Trophoblast cell (in vitro differentiated cells and primary cell): ENCODE measurements around the gene RAD54L.

Experiments used
- DNase-seq, 2 donors: peaks; one replicate each; pipeline ENCODE4 v3.0.0-alpha.2; 2016
- H2AFZ ChIP-seq: 2 replicates; pipeline ENCODE4 v1.6.1; 2013; ENCODE audit warnings: low read length, moderate library complexity, mild to moderate bottlenecking; ENCODE audit not compliant: insufficient read depth, poor library complexity
- H2AK5ac ChIP-seq: 2 replicates; pipeline ENCODE4 v1.6.1; 2013; ENCODE audit warnings: mild to moderate bottlenecking, low read length
- H2BK120ac ChIP-seq: 2 replicates; pipeline ENCODE4 v1.6.1; 2013; ENCODE audit warnings: low read length, mild to moderate bottlenecking, moderate library complexity; ENCODE audit not compliant: insufficient read depth, poor library complexity
- H2BK12ac ChIP-seq: 2 replicates; pipeline ENCODE4 v1.6.1; 2013; ENCODE audit warnings: mild to moderate bottlenecking, low read length, moderate library complexity
- H2BK5ac ChIP-seq: 2 replicates; pipeline ENCODE4 v1.6.1; 2013; ENCODE audit warnings: low read length, low read depth, moderate library complexity, mild to moderate bottlenecking; ENCODE audit not compliant: poor library complexity
- H3K14ac ChIP-seq: 2 replicates; pipeline ENCODE4 v1.6.1; 2013; ENCODE audit warnings: mild to moderate bottlenecking, low read length
- H3K18ac ChIP-seq: 2 replicates; pipeline ENCODE4 v1.6.1; 2013; ENCODE audit warnings: mild to moderate bottlenecking, low read length
- H3K23ac ChIP-seq: 2 replicates; pipeline ENCODE4 v1.6.1; 2013; ENCODE audit warnings: low read length
- H3K27ac ChIP-seq: 2 replicates; pipeline ENCODE4 v1.5.1; 2013; ENCODE audit warnings: low read depth, mild to moderate bottlenecking, inconsistent platforms, low read length, moderate library complexity
- H3K27me3 ChIP-seq: 2 replicates; pipeline ENCODE4 v1.6.1; 2013; ENCODE audit warnings: inconsistent platforms, mild to moderate bottlenecking, low read length, moderate library complexity; ENCODE audit not compliant: insufficient read depth
- H3K36me3 ChIP-seq, 2 experiments: 1 replicate in 1 of 2; 2 replicates in 1 of 2; pipeline ENCODE4 v1.6.1; 2013; ENCODE audit warnings: low read length in 2 of 2, mild to moderate bottlenecking in 2 of 2, moderate library complexity in 1 of 2; ENCODE audit not compliant: insufficient read depth in 2 of 2, control insufficient read depth in 1 of 2
- H3K4ac ChIP-seq: 2 replicates; pipeline ENCODE4 v1.6.1; 2013; ENCODE audit warnings: low read depth, mild to moderate bottlenecking, low read length, moderate library complexity
- H3K4me1 ChIP-seq, 2 experiments: 1 replicate in 1 of 2; 2 replicates in 1 of 2; pipeline ENCODE4 v1.6.1; 2013; ENCODE audit warnings: low read length in 2 of 2, mild to moderate bottlenecking in 2 of 2, moderate library complexity in 1 of 2; ENCODE audit not compliant: insufficient read depth in 2 of 2, control insufficient read depth in 1 of 2
- H3K4me2 ChIP-seq: 2 replicates; pipeline ENCODE4 v1.6.1; 2013; ENCODE audit warnings: inconsistent platforms, mild to moderate bottlenecking, low read length, moderate library complexity
- H3K4me3 ChIP-seq: 2 replicates; pipeline ENCODE4 v1.5.1; 2013; ENCODE audit warnings: mild to moderate bottlenecking, low read depth, low read length, inconsistent platforms
- H3K79me1 ChIP-seq: one replicate; pipeline ENCODE4 v1.6.1; 2013; ENCODE audit warnings: low read length
- H3K79me2 ChIP-seq: 2 replicates; pipeline ENCODE4 v1.6.1; 2013; ENCODE audit warnings: low read length, mild to moderate bottlenecking; ENCODE audit not compliant: control insufficient read depth, insufficient read depth, poor library complexity
- H3K9ac ChIP-seq: 2 replicates; pipeline ENCODE4 v1.6.1; 2013; ENCODE audit warnings: mild to moderate bottlenecking, low read length
- H3K9me3 ChIP-seq: 2 replicates; pipeline ENCODE4 v1.6.1; 2013; ENCODE audit warnings: low read depth, mild to moderate bottlenecking, control low read depth, inconsistent platforms, low read length; ENCODE audit not compliant: insufficient read depth
- H4K12ac ChIP-seq: 2 replicates; pipeline ENCODE4 v1.6.1; 2013; ENCODE audit warnings: low read depth, mild to moderate bottlenecking, low read length, moderate library complexity
- H4K8ac ChIP-seq: 2 replicates; pipeline ENCODE4 v1.6.1; 2013; ENCODE audit warnings: low read depth, mild to moderate bottlenecking, low read length, moderate library complexity
- H4K91ac ChIP-seq: one replicate; pipeline ENCODE4 v1.6.1; 2013; ENCODE audit warnings: low read depth, mild to moderate bottlenecking, low read length, moderate library complexity
- WGBS: extraction: QIAGEN DNeasy Blood & Tissue Kit; methylation state at CpG from one replicate; pipeline ENCODE4 v1.1.7; 2013; ENCODE audit warnings: missing lambda C conversion rate; ENCODE audit not compliant: insufficient read length, insufficient coverage; ENCODE audit errors: extremely low coverage; 5-methylcytosine and 5-hydroxymethylcytosine counted together

Gene RAD54L

GRCh38 chr1:46254668-46255067, 7.1 kb downstream of the RAD54L start:
- H3K79me1 ChIP-seq, result no peaks in the 10 kb centered on the region
- H3K14ac ChIP-seq, result no peak overlapping the region
- no peaks in the 10 kb centered on the region for H3K79me2 ChIP-seq
- H3K9me3 ChIP-seq, result no peaks in the 10 kb centered on the region
- H3K9ac ChIP-seq, result no peak overlapping the region
- no peak overlapping the region for H3K4me3 ChIP-seq
- H2BK5ac ChIP-seq, result no peak overlapping the region
- H4K8ac ChIP-seq, result no peak overlapping the region
- H3K4me2 ChIP-seq, result no peak overlapping the region
- no peak overlapping the region for H3K4ac ChIP-seq
- H3K18ac ChIP-seq, result no peak overlapping the region
- no peak overlapping the region for H4K91ac ChIP-seq
- no peak overlapping the region for H4K12ac ChIP-seq
- H3K27me3 ChIP-seq, result no peaks in the 10 kb centered on the region
- no peak overlapping the region for H2BK12ac ChIP-seq
- no peak overlapping the region for H2AFZ ChIP-seq
- no peak overlapping the region for H3K27ac ChIP-seq
- H2BK120ac ChIP-seq, result no peak overlapping the region
- H3K36me3 ChIP-seq, result peaks cover 8 to 18% of the 10 kb centered on the region in 2 experiments
- no peak overlapping the region for H2AK5ac ChIP-seq
- WGBS, result no CpG with 5 or more reads among the region's 5 CpGs
- DNase-seq, result no peak
- no peak overlapping the region for H3K23ac ChIP-seq
- no peaks in the 10 kb centered on the region for H3K4me1 ChIP-seq

GRCh38 chr1:46256523-46256922, 9.0 kb downstream of the RAD54L start:
- Histone ChIP-seq H3K9ac (no peak overlapping the region), H4K12ac (no peak overlapping the region), H2AFZ (no peak overlapping the region), H3K4me3 (no peak overlapping the region), H2AK5ac (no peak overlapping the region), H3K18ac (no peak overlapping the region), H2BK12ac (no peak overlapping the region), H3K36me3 (peaks cover 18 to 29% of the 10 kb centered on the region in 2 experiments), H3K79me2 (no peaks in the 10 kb centered on the region), H3K79me1 (no peaks in the 10 kb centered on the region), H2BK120ac (no peak overlapping the region), H3K23ac (no peak overlapping the region), H3K4ac (no peak overlapping the region), H3K4me2 (no peak overlapping the region), H3K14ac (no peak overlapping the region), H3K4me1 (no peaks in the 10 kb centered on the region), H4K91ac (no peak overlapping the region), H3K9me3 (no peaks in the 10 kb centered on the region), H3K27ac (no peak overlapping the region), H3K27me3 (no peaks in the 10 kb centered on the region), H4K8ac (no peak overlapping the region), H2BK5ac (no peak overlapping the region)
- WGBS, result no CpG with 5 or more reads among the region's 2 CpGs
- no peak for DNase-seq

GRCh38 chr1:46262508-46262907, 14.9 kb downstream of the RAD54L start:
- H3K4me1 ChIP-seq, result no peaks in the 10 kb centered on the region
- WGBS, result no CpG with 5 or more reads among the region's 1 CpG
- no peak overlapping the region for H3K9ac ChIP-seq

GRCh38 chr1:46263146-46263545, 15.6 kb downstream of the RAD54L start:
- H3K79me2 ChIP-seq, result no peaks in the 10 kb centered on the region
- H2BK5ac ChIP-seq, result no peak overlapping the region
- H4K12ac ChIP-seq, result no peak overlapping the region
- H3K27ac ChIP-seq, result no peak overlapping the region
- H3K9ac ChIP-seq, result no peak overlapping the region
- no peak overlapping the region for H2AK5ac ChIP-seq
- no peaks in the 10 kb centered on the region for H3K27me3 ChIP-seq
- H2BK120ac ChIP-seq, result no peak overlapping the region
- H3K79me1 ChIP-seq, result no peaks in the 10 kb centered on the region
- no peak overlapping the region for H3K18ac ChIP-seq
- H3K23ac ChIP-seq, result no peak overlapping the region
- H3K4me2 ChIP-seq, result no peak overlapping the region
- WGBS, result no CpG with 5 or more reads among the region's 2 CpGs
- no peak overlapping the region for H4K91ac ChIP-seq
- no peak overlapping the region for H3K4ac ChIP-seq
- H3K36me3 ChIP-seq, result peaks cover 42 to 68% of the 10 kb centered on the region in 2 experiments
- H3K9me3 ChIP-seq, result no peaks in the 10 kb centered on the region
- H4K8ac ChIP-seq, result no peak overlapping the region
- no peak overlapping the region for H3K4me3 ChIP-seq
- no peaks in the 10 kb centered on the region for H3K4me1 ChIP-seq
- H3K14ac ChIP-seq, result no peak overlapping the region
- no peak overlapping the region for H2BK12ac ChIP-seq
- DNase-seq, result no peak
- no peak overlapping the region for H2AFZ ChIP-seq

More at GRCh38 chr1:46262508-46262907, 14.9 kb downstream of the RAD54L start:
- Histone ChIP-seq H4K12ac (no peak overlapping the region), H3K9me3 (no peaks in the 10 kb centered on the region), H3K4me3 (no peak overlapping the region), H3K79me1 (no peaks in the 10 kb centered on the region), H3K18ac (no peak overlapping the region), H2BK120ac (no peak overlapping the region), H3K4ac (no peak overlapping the region), H2BK5ac (no peak overlapping the region), H4K8ac (no peak overlapping the region), H3K4me2 (no peak overlapping the region), H3K27me3 (no peaks in the 10 kb centered on the region), H2BK12ac (no peak overlapping the region), H3K23ac (no peak overlapping the region), H4K91ac (no peak overlapping the region), H2AK5ac (no peak overlapping the region), H3K36me3 (peaks cover 37 to 65% of the 10 kb centered on the region in 2 experiments), H3K27ac (no peak overlapping the region), H3K79me2 (no peaks in the 10 kb centered on the region), H2AFZ (no peak overlapping the region), H3K14ac (no peak overlapping the region)
- DNase-seq, result no peak
